Endothelial cell of umbilical vein (primary cell): Measurements from ENCODE around the gene COX5B. TPM values are rescaled to one million over a fixed set of nuclear protein-coding genes. Genes with fewer than 3 reads are reported as not detected.

Experiments
- BruUV-seq: library from RNA; stranded (reverse); fragments of 400-500 nt; replicated peaks from 2 replicates; lab custom pipeline; 2021; lab: Mats Ljungman, UMichigan
- CTCF ChIA-PET: fragments of 300-600, 350-600 bp; sonication (Branson Sonifier 250); formaldehyde crosslinking; loops from one replicate; lab custom pipeline; 2021; ENCODE audit warnings: antibody characterized with exemption, inconsistent platforms; lab: Charles Lee
- POLR2A ChIA-PET: fragments of 300-600, 350-600 bp; sonication (Branson Sonifier 250); formaldehyde crosslinking; loops from one replicate; lab custom pipeline; 2021; ENCODE audit warnings: antibody characterized with exemption, inconsistent platforms; lab: Charles Lee
- DNase-seq: peaks from one replicate; pipeline ENCODE4 v3.0.0-alpha.2; 2011; ENCODE audit warnings: low read depth, low spot score
- FAIRE-seq: peaks from 2 replicates; lab custom pipeline; 2011; peaks lifted over from hg19 to GRCh38; lab: Jason Lieb, UNC
- H2AFZ ChIP-seq: 2 replicates; pipeline ENCODE4 v1.6.0; 2012; ENCODE audit warnings: low read depth, low read length, control low read depth, inconsistent platforms
- H3K27ac ChIP-seq: 2 replicates; pipeline ENCODE4 v1.5.1; 2011; ENCODE audit warnings: low read depth, mild to moderate bottlenecking, control low read depth, low read length, moderate library complexity; ENCODE audit not compliant: insufficient read depth
- H3K27me3 ChIP-seq, 2 experiments: 2 replicates each; pipeline versions ENCODE4 v1.6.0 to v1.6.1; 2011; ENCODE audit warnings: low read length in 2 of 2, mixed read lengths in 1 of 2; ENCODE audit not compliant: control insufficient read depth in 2 of 2, insufficient read depth in 2 of 2
- H3K36me3 ChIP-seq, 2 experiments: 2 replicates in 1 of 2; 3 replicates in 1 of 2; pipeline ENCODE4 v1.5.1; 2011; ENCODE audit warnings: low read length in 2 of 2, mild to moderate bottlenecking in 1 of 2, moderate library complexity in 1 of 2; ENCODE audit not compliant: control insufficient read depth in 2 of 2, insufficient read depth in 2 of 2; ENCODE audit errors: extremely low read depth in 1 of 2
- H3K4me1 ChIP-seq: 3 replicates; pipeline ENCODE4 v1.5.1; 2011; ENCODE audit warnings: mild to moderate bottlenecking, low read length; ENCODE audit not compliant: control insufficient read depth, insufficient read depth; ENCODE audit errors: extremely low read depth
- H3K4me2 ChIP-seq: 2 replicates; pipeline ENCODE4 v1.6.1; 2011; ENCODE audit warnings: low read length, control low read depth, mixed read lengths; ENCODE audit not compliant: insufficient read depth
- H3K4me3 ChIP-seq, 3 experiments: fragments of 200-600 bp in 1 of 3; sonication (generic), shearing (Covaris generic) in 1 of 3; replicated peaks in 1 of 3; 2 replicates each; pipeline ENCODE4 v1.5.1; 2011 to 2016; ENCODE audit warnings: control low read depth in 3 of 3, low read length in 3 of 3, mild to moderate bottlenecking in 2 of 3, inconsistent platforms in 1 of 3, low read depth in 1 of 3, moderate library complexity in 1 of 3; ENCODE audit not compliant: insufficient read depth in 1 of 3
- H3K79me2 ChIP-seq: 2 replicates; pipeline ENCODE4 v1.6.0; 2012; ENCODE audit warnings: low read length, inconsistent platforms; ENCODE audit not compliant: control insufficient read depth, insufficient read depth
- H3K9ac ChIP-seq: replicated peaks from 2 replicates; pipeline ENCODE3; 2011; ENCODE audit warnings: low read length, control low read depth; ENCODE audit not compliant: insufficient read depth; ENCODE audit errors: extremely low read depth
- H3K9me1 ChIP-seq: replicated peaks from 3 replicates; pipeline ENCODE4 v1.6.0; 2011; ENCODE audit warnings: mild to moderate bottlenecking, low read length; ENCODE audit not compliant: control insufficient read depth, insufficient read depth; ENCODE audit errors: extremely low read depth
- H3K9me3 ChIP-seq: replicated peaks from 2 replicates; pipeline ENCODE4 v1.5.1; 2012; ENCODE audit warnings: low read length, inconsistent platforms; ENCODE audit not compliant: control insufficient read depth, insufficient read depth
- H4K20me1 ChIP-seq: replicated peaks from 2 replicates; pipeline ENCODE3; 2011; ENCODE audit warnings: mild to moderate bottlenecking, low read length; ENCODE audit not compliant: control insufficient read depth, insufficient read depth; ENCODE audit errors: extremely low read depth
- CTCF ChIP-seq, 2 donors: IDR thresholded peaks; 1 replicate in 1 of 2; 2 replicates in 1 of 2; pipeline ENCODE4 v1.5.1; 2011; ENCODE audit warnings: low read length in 2 of 2, mild to moderate bottlenecking in 2 of 2, moderate library complexity in 2 of 2, control low read depth in 1 of 2, inconsistent platforms in 1 of 2, low read depth in 1 of 2; ENCODE audit not compliant: insufficient read depth in 1 of 2; ENCODE audit errors: extremely low read depth in 1 of 2
- EZH2 ChIP-seq: IDR thresholded peaks from 2 replicates; pipeline ENCODE4 v1.6.1; 2012; ENCODE audit warnings: borderline replicate concordance, low read depth, mild to moderate bottlenecking, moderate library complexity, low read length, inconsistent platforms; ENCODE audit not compliant: severe bottlenecking
- FOS ChIP-seq: IDR thresholded peaks from 2 replicates; pipeline ENCODE4 v1.6.1; 2011; ENCODE audit warnings: mild to moderate bottlenecking, low read length, moderate library complexity, borderline replicate concordance; ENCODE audit not compliant: insufficient read depth
- GATA2 ChIP-seq: IDR thresholded peaks from 2 replicates; pipeline ENCODE4 v1.7.0; 2011; ENCODE audit warnings: low read depth, mild to moderate bottlenecking, moderate library complexity, mixed read lengths, low read length; ENCODE audit not compliant: insufficient read length, insufficient read depth
- JUN ChIP-seq: IDR thresholded peaks from 2 replicates; pipeline ENCODE4 v1.6.1; 2011; ENCODE audit warnings: borderline replicate concordance, low read depth; ENCODE audit not compliant: insufficient read length, insufficient read depth
- MAX ChIP-seq: IDR thresholded peaks from 2 replicates; pipeline ENCODE4 v1.6.1; 2011; ENCODE audit not compliant: insufficient read depth, insufficient read length
- MYC ChIP-seq: IDR thresholded peaks from one replicate; pipeline ENCODE4 v1.6.1; 2011; ENCODE audit warnings: mild to moderate bottlenecking, low read depth, low read length
- POLR2A ChIP-seq: IDR thresholded peaks from 2 replicates; pipeline ENCODE4 v1.6.1; 2012; ENCODE audit warnings: low read depth, mild to moderate bottlenecking, control low read depth, low read length
- POLR2AphosphoS5 ChIP-seq: IDR thresholded peaks from 2 replicates; pipeline ENCODE4 v1.6.1; 2012; ENCODE audit warnings: low read depth, mild to moderate bottlenecking, control low read depth, low read length, moderate library complexity; ENCODE audit not compliant: insufficient read depth
- dilution Hi-C: fragments of 300-500 bp; cut with MboI; formaldehyde crosslinking; loops from one replicate; pipeline ENCODE4 v1.15.0; 2019; ENCODE audit warnings: low sequenced_read_pairs; ENCODE audit not compliant: extremely low pct_ligation_motif_present
- intact Hi-C: fragments of 100-400 bp; cut with micrococcal nuclease; formaldehyde crosslinking; loops from one replicate; pipeline ENCODE4 v1.10.0; 2022
- polyA plus RNA-seq, 4 experiments: library from polyadenylated mRNA; depleted of rRNA in 3 of 4; stranded (reverse) in 3 of 4; unstranded in 1 of 4; fragments of >200 nt; gene quantifications; 2 replicates each; pipeline versions ENCODE4 v1.2.1 to v1.2.3, GENCODE V29; 2011 to 2012; ENCODE audit warnings: missing spikeins in 1 of 4
- total RNA-seq: library from RNA; stranded (reverse); gene quantifications from 2 replicates; pipeline ENCODE4 v1.2.3, GENCODE V29; 2021

Gene COX5B
- total and polyA plus RNA-seq, 2 donors (not counting 3 experiments of a cell fraction or from before 2014, with no cell fraction given): 167 to 329 TPM

GRCh38 chr2:97663626-97663961 is 17.7 kb downstream of the COX5B start:
- Histone ChIP-seq H3K79me2 (peaks cover 13% of the 10 kb centered on the region), H3K9me3 (no peaks in the 10 kb centered on the region), H3K4me3 (peak overlapping the region; percentile 65 to 83 (median 78)), H2AFZ (peak overlapping the region; percentile 4), H3K27ac (peak overlapping the region; percentile 82), H3K4me2 (peak overlapping the region; percentile 79), H3K27me3 (no peaks in the 10 kb centered on the region), H3K9me1 (no peaks in the 10 kb centered on the region), H3K9ac (peak overlapping the region; percentile 78), H3K4me1 (peaks cover 18% of the 10 kb centered on the region), H3K36me3 (peaks cover 0 to 2% of the 10 kb centered on the region in 2 experiments), H4K20me1 (no peaks in the 10 kb centered on the region)
- intact Hi-C loops (no loop called here), dilution Hi-C loops (no loop called here)
- no peak for FAIRE-seq
- TF ChIP-seq EZH2: no peak
- no peak for TF ChIP-seq POLR2A
- no peak for TF ChIP-seq CTCF (IDR thresholded peaks at IDR 0.05; ENCODE audit: extremely low read depth in 1 of 2, insufficient read depth in 1 of 2, low read depth in 1 of 2, low read length in 2 of 2)
- TF ChIP-seq MYC: no peak
- TF ChIP-seq MAX: no peak
- TF ChIP-seq JUN: no peak
- no peak for TF ChIP-seq FOS
- no peak for TF ChIP-seq POLR2AphosphoS5
- no peak for TF ChIP-seq GATA2
- CTCF ChIA-PET: interaction anchor here (1.0 to 6.3 kb wide), 15 partner anchors 9 to 721 kb away, joined by 3 to 126 read pairs (median 5); partner anchors contain the start of gene COX5B
- no peak for DNase-seq
- no TSS peak for BruUV-seq
- POLR2A ChIA-PET: interaction anchor here (0.6 to 3.9 kb wide), 5 partner anchors 13 to 811 kb away, joined by 3 to 38 read pairs (median 6); partner anchors contain the start of gene COX5B
